GM06990 (cell line): ENCODE measurements around the gene KCNQ2.

Experiments used
- DNase-seq: peaks from one replicate; pipeline ENCODE4 v3.0.0-alpha.2; 2011; ENCODE audit not compliant: insufficient read length; ENCODE audit errors: extremely low read depth
- H3K27me3 ChIP-seq: replicated peaks from 2 replicates; pipeline ENCODE4 v1.6.0; 2011; ENCODE audit warnings: low read length; ENCODE audit not compliant: control insufficient read depth, insufficient read depth
- H3K36me3 ChIP-seq: 2 replicates; pipeline ENCODE4 v1.5.1; 2011; ENCODE audit warnings: low read length; ENCODE audit not compliant: control insufficient read depth, insufficient read depth
- H3K4me3 ChIP-seq: replicated peaks from 2 replicates; pipeline ENCODE4 v1.5.1; 2011; ENCODE audit warnings: low read depth, mild to moderate bottlenecking, control low read depth, low read length
- TF ChIP-seq, protein P1 (sequence below): IDR thresholded peaks from 2 replicates; pipeline ENCODE4 v1.5.1; 2011; ENCODE audit warnings: low read length, control low read depth, mild to moderate bottlenecking, inconsistent platforms; ENCODE audit not compliant: insufficient read depth, poor library complexity, severe bottlenecking

The KCNQ2 gene

DNA sequence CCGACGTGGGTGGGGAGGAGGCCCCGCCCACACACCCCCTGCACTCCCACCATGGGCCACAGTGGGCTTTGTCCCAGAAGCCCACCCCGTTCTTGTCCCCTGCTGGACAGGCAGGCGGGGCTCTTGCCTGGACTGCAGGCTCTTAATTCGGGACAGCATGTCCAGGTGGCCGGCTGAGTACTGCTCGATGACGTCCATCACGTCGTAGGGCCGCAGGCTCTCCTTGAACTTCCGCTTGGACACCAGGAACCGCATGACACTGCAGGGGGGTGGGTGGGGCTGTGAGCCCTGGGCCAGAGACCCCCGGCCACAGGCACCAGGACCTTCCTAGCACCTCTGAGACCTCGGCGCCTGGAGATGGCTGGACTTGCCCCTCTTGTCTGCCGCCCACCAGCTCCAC is 59.1 kb downstream of the KCNQ2 start:
- Histone ChIP-seq H3K36me3 (no peaks in the 10 kb centered on the region), H3K27me3 (no peaks in the 10 kb centered on the region), H3K4me3 (no peak overlapping the region)
- DNase-seq: no peak
- TF ChIP-seq, protein P1, sequence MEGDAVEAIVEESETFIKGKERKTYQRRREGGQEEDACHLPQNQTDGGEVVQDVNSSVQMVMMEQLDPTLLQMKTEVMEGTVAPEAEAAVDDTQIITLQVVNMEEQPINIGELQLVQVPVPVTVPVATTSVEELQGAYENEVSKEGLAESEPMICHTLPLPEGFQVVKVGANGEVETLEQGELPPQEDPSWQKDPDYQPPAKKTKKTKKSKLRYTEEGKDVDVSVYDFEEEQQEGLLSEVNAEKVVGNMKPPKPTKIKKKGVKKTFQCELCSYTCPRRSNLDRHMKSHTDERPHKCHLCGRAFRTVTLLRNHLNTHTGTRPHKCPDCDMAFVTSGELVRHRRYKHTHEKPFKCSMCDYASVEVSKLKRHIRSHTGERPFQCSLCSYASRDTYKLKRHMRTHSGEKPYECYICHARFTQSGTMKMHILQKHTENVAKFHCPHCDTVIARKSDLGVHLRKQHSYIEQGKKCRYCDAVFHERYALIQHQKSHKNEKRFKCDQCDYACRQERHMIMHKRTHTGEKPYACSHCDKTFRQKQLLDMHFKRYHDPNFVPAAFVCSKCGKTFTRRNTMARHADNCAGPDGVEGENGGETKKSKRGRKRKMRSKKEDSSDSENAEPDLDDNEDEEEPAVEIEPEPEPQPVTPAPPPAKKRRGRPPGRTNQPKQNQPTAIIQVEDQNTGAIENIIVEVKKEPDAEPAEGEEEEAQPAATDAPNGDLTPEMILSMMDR: no peak

DNA sequence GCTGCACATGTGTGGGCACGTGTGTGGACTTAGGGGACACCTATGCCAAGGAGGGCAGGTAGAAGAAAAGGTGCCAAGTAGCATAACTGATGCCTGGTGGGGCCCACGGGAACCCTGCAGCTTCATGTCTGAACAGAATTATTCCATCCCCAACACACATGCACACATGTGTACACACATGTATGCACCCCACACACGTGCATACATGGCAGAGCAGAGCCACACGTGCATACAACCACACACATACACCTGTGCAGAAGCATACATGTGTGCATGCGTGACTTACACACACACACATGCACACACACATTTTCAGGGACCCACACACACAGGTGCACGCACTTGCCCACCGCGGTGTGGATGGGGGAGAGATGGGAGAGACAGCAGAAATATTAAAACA is 59.6 kb downstream of the KCNQ2 start:
- H3K27me3 ChIP-seq: no peaks in the 10 kb centered on the region
- no peaks in the 10 kb centered on the region for H3K36me3 ChIP-seq
- TF ChIP-seq, protein P1: no peak
- DNase-seq: no peak
- no peak overlapping the region for H3K4me3 ChIP-seq

DNA sequence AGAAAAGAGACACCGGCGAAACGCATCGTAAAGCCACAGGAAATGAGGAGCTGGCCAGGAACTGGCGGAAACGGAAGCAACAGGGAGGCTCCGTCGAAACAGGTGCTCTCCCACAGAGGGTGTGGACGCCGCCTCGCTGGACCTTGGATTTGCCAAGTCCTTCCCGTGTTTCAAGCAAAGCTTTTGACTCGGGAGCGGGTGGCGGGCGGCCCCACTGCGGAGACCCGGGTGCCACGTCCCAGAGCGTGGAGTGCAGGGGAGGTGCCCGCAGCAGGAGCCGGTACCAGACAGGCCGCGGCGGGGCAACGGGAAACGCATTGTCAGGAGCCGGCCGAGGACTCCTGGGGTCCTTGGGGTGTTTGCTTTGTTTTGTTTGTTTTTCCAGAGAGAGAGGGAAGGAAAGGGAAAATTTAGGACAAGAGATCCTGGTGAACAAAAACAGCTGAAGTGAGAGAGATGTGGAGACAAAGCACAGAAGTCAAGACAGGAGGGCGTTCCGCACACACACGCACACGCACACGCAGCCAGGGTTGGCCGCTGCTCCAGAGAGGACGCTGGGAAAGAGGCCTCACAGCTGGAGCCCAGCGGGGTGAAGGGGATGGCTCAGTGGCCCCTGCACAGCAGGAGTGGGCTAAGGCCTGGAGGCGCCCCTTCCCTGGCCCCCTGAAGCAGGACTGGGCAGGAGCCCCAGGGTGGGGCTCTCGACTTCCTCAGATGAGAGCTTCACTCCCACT is 60.4 kb downstream of the KCNQ2 start:
- H3K36me3 ChIP-seq: no peaks in the 10 kb centered on the region
- no peaks in the 10 kb centered on the region for H3K27me3 ChIP-seq
- no peak overlapping the region for H3K4me3 ChIP-seq
- DNase-seq: no peak
- TF ChIP-seq, protein P1: no peak

DNA sequence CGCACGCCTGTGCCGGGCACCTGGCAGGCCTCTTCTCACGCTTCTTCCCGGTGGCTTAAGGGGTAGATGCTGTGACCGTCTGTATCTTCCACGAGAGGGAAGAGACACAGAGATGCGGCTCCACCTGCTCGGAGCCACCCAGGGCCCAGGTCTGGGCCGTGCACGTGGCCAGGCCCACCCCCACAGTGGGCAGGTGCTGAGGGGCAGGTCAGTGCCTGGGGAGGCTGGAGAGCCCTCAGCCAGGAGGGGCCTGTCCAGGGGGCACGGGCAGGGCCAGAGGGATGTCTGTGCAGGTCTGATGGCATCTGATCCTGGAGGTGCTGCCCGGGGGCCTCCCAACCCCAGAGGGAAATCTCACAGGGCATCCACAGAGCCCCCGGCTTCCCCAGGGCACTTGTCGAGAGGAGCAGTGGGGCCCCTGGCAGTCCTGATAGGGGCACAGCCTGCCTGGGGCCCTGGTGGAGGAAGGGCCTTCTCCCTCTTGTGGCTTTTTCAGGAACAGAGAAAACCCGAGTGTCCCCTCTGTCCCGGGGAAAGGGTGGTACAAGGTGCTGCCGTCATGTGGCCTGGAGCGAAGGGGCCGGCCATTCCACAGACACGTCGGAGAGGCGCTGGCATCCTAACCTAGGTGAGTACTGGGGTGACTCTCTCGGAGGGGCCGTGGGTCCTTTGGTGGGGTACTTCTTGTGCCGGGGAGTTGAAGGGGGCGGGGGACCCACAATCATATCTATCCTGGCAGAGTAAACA is 61.1 kb downstream of the KCNQ2 start:
- Histone ChIP-seq H3K27me3 (no peaks in the 10 kb centered on the region), H3K36me3 (no peaks in the 10 kb centered on the region), H3K4me3 (no peak overlapping the region)
- TF ChIP-seq, protein P1: no peak
- no peak for DNase-seq

DNA sequence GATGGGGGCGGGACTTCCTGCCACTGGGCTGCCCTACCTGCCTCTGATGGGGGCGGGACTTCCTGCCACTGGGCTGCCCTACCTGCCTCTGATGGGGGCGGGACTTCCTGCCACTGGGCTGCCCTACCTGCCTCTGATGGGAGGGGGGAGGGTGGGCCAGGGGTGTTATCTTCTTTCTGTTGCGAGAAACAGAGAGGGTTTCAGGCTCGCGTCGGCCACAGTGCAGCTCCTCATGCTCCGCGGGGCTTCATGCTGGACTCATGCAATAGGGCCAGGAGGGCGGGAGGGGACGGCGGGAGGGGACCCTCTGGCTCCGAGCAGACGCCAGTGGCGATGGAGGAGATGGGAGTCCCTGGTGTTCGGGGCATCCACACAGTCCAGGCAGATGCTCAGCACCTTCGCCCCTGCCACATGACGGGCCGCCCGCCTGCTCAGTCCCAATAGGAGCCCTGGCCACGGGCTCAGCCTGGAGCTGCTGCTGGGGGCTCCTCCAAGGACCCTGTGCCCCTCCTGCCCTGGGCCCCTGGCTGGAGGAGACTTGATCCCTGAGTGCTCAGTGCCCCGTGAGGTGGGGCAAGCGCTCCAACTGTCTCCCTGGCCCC is 62.5 kb downstream of the KCNQ2 start:
- no peaks in the 10 kb centered on the region for H3K36me3 ChIP-seq
- no peaks in the 10 kb centered on the region for H3K27me3 ChIP-seq
- DNase-seq: no peak
- TF ChIP-seq, protein P1: no peak
- H3K4me3 ChIP-seq: no peak overlapping the region
